ENCODE results near the gene LUM.

DNA sequence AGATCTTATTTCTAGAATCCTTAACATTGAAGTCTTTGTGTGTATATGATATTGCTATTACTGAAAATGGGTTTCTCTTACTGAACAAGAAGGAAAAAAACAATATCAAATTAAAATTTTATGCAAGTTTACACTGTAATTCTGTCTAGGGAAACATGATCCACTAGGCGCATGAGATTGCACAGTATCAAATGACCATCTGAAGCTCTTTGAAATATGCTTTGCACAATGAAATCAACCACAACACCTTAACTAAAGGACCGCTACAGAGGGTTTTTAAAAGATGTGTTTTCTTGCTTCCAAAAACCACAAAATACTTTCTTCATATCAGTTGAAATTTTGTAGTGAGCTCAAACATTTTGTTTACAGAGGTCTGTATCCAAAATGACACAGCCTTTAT is 38.4 kb downstream of the LUM start:
- TF ChIP-seq POLR2A (IDR thresholded peaks at IDR 0.05), result no peak
- TF ChIP-seq, protein P1, sequence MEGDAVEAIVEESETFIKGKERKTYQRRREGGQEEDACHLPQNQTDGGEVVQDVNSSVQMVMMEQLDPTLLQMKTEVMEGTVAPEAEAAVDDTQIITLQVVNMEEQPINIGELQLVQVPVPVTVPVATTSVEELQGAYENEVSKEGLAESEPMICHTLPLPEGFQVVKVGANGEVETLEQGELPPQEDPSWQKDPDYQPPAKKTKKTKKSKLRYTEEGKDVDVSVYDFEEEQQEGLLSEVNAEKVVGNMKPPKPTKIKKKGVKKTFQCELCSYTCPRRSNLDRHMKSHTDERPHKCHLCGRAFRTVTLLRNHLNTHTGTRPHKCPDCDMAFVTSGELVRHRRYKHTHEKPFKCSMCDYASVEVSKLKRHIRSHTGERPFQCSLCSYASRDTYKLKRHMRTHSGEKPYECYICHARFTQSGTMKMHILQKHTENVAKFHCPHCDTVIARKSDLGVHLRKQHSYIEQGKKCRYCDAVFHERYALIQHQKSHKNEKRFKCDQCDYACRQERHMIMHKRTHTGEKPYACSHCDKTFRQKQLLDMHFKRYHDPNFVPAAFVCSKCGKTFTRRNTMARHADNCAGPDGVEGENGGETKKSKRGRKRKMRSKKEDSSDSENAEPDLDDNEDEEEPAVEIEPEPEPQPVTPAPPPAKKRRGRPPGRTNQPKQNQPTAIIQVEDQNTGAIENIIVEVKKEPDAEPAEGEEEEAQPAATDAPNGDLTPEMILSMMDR (IDR thresholded peaks at IDR 0.05), result no peak

All from body of pancreas (tissue), 4 donors.